NK-92 (cell line): ENCODE results near the gene FBXO30.

ENCODE experiments used
- DNase-seq: peaks from one replicate; lab custom pipeline; 2025; ENCODE audit not compliant: unreplicated experiment; lab: John Stamatoyannopoulos, UW

Gene FBXO30

GRCh38 chr6:145755682-145756081, 58.9 kb downstream of the FBXO30 start:
- no peak for DNase-seq

- DNase-seq, result no peak
Observed at GRCh38 chr6:145752638-145753037, 62.0 kb downstream of the FBXO30 start.

GRCh38 chr6:145749632-145750031, 65.0 kb downstream of the FBXO30 start:
- no peak for DNase-seq

GRCh38 chr6:145745861-145746260, 68.7 kb downstream of the FBXO30 start:
- DNase-seq, result no peak

- DNase-seq, result no peak
Observed at GRCh38 chr6:145744619-145745018, 70.0 kb downstream of the FBXO30 start.
